Activated naive CD8-positive, alpha-beta T cell treated with anti-CD3 and anti-CD28 coated beads, Interleukin-2, amount 50 U/mL, for 24 hours (primary cell): ENCODE data around the gene SRC.

Experiments
- ATAC-seq: fragments of 150-1000 bp; cut with Tn5 transposase; one replicate; pipeline ENCODE4 v1.10.0; 2021
- DNase-seq: peaks from one replicate; pipeline ENCODE4 v3.0.0; 2021
- H3K27ac Mint-ChIP-seq: one replicate; pipeline ENCODE4 v1.8.0; 2021; ENCODE audit warnings: mild to moderate bottlenecking, mixed read lengths
- H3K27me3 Mint-ChIP-seq: one replicate; pipeline ENCODE4 v1.8.0; 2021; ENCODE audit warnings: mixed read lengths
- H3K36me3 Mint-ChIP-seq: one replicate; pipeline ENCODE4 v1.8.0; 2021; ENCODE audit warnings: low read depth, mixed read lengths
- H3K4me1 Mint-ChIP-seq: one replicate; pipeline ENCODE4 v1.8.0; 2021; ENCODE audit warnings: mixed read lengths
- H3K4me3 Mint-ChIP-seq: one replicate; pipeline ENCODE4 v1.8.0; 2021; ENCODE audit warnings: mild to moderate bottlenecking, moderate library complexity, mixed read lengths
- H3K9me3 Mint-ChIP-seq: one replicate; pipeline ENCODE4 v1.8.0; 2021; ENCODE audit warnings: mixed read lengths

SRC gene

DNA sequence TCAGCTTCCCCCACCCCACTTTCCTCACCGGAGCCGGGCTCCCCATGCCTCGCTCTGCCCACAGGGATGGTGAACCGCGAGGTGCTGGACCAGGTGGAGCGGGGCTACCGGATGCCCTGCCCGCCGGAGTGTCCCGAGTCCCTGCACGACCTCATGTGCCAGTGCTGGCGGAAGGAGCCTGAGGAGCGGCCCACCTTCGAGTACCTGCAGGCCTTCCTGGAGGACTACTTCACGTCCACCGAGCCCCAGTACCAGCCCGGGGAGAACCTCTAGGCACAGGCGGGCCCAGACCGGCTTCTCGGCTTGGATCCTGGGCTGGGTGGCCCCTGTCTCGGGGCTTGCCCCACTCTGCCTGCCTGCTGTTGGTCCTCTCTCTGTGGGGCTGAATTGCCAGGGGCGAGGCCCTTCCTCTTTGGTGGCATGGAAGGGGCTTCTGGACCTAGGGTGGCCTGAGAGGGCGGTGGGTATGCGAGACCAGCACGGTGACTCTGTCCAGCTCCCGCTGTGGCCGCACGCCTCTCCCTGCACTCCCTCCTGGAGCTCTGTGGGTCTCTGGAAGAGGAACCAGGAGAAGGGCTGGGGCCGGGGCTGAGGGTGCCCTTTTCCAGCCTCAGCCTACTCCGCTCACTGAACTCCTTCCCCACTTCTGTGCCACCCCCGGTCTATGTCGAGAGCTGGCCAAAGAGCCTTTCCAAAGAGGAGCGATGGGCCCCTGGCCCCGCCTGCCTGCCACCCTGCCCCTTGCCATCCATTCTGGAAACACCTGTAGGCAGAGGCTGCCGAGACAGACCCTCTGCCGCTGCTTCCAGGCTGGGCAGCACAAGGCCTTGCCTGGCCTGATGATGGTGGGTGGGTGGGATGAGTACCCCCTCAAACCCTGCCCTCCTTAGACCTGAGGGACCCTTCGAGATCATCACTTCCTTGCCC is 57.4 kb downstream of the SRC start:
- no peak for DNase-seq
- ATAC-seq, result no peak
- H3K9me3 Mint-ChIP-seq, result no peaks in the 10 kb centered on the region
- no peak overlapping the region for H3K4me3 Mint-ChIP-seq
- no peak overlapping the region for H3K27ac Mint-ChIP-seq
- no peaks in the 10 kb centered on the region for H3K36me3 Mint-ChIP-seq
- peaks cover 14% of the 10 kb centered on the region for H3K4me1 Mint-ChIP-seq
- H3K27me3 Mint-ChIP-seq, result peaks cover 12% of the 10 kb centered on the region

DNA sequence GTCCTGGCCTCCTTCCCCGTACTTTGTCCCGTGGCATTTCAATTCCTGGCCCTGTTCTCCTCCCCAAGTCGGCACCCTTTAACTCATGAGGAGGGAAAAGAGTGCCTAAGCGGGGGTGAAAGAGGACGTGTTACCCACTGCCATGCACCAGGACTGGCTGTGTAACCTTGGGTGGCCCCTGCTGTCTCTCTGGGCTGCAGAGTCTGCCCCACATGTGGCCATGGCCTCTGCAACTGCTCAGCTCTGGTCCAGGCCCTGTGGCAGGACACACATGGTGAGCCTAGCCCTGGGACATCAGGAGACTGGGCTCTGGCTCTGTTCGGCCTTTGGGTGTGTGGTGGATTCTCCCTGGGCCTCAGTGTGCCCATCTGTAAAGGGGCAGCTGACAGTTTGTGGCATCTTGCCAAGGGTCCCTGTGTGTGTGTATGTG is 58.5 kb downstream of the SRC start:
- Mint-ChIP-seq H3K9me3 (no peaks in the 10 kb centered on the region), H3K27me3 (peaks cover 22% of the 10 kb centered on the region), H3K4me3 (no peak overlapping the region), H3K27ac (no peak overlapping the region), H3K36me3 (no peaks in the 10 kb centered on the region), H3K4me1 (peaks cover 18% of the 10 kb centered on the region)
- no peak for DNase-seq
- no peak for ATAC-seq

GRCh38 chr20:37405351-37405897 is 59.5 kb downstream of the SRC start:
- Mint-ChIP-seq H3K36me3 (no peaks in the 10 kb centered on the region), H3K27ac (peak overlapping the region; percentile 49), H3K4me1 (peaks cover 19% of the 10 kb centered on the region), H3K9me3 (no peaks in the 10 kb centered on the region), H3K4me3 (no peak overlapping the region), H3K27me3 (peaks cover 23% of the 10 kb centered on the region)
- DNase-seq, result no peak
- ATAC-seq, result no peak

- Mint-ChIP-seq H3K27me3 (peaks cover 23% of the 10 kb centered on the region), H3K4me3 (peak overlapping the region; percentile 62), H3K36me3 (no peaks in the 10 kb centered on the region), H3K4me1 (peaks cover 19% of the 10 kb centered on the region), H3K9me3 (no peaks in the 10 kb centered on the region), H3K27ac (peak overlapping the region; percentile 60)
- DNase-seq (peak; percentile 57), ATAC-seq (peak; percentile 67)
These were observed 60.4 kb downstream of the SRC start for GRCh38 chr20:37406010-37406998.

- H3K27me3 Mint-ChIP-seq, result peaks cover 23% of the 10 kb centered on the region
- H3K9me3 Mint-ChIP-seq, result no peaks in the 10 kb centered on the region
- peak overlapping the region; percentile 50 for H3K4me3 Mint-ChIP-seq
- peak overlapping the region; percentile 60 for H3K27ac Mint-ChIP-seq
- ATAC-seq, result no peak
- peaks cover 19% of the 10 kb centered on the region for H3K4me1 Mint-ChIP-seq
- DNase-seq, result no peak
- no peaks in the 10 kb centered on the region for H3K36me3 Mint-ChIP-seq
These were observed 61.2 kb downstream of the SRC start for GRCh38 chr20:37407019-37407566.

- Mint-ChIP-seq H3K4me3 (peak overlapping the region; percentile 3), H3K4me1 (peaks cover 19% of the 10 kb centered on the region), H3K27me3 (peaks cover 23% of the 10 kb centered on the region), H3K9me3 (no peaks in the 10 kb centered on the region), H3K36me3 (no peaks in the 10 kb centered on the region), H3K27ac (no peak overlapping the region)
- DNase-seq (no peak), ATAC-seq (no peak)
These were observed 61.6 kb downstream of the SRC start for GRCh38 chr20:37407573-37408002.

- DNase-seq, result no peak
- Mint-ChIP-seq H3K27me3 (peaks cover 23% of the 10 kb centered on the region), H3K27ac (no peak overlapping the region), H3K4me3 (no peak overlapping the region), H3K4me1 (peaks cover 19% of the 10 kb centered on the region), H3K36me3 (no peaks in the 10 kb centered on the region), H3K9me3 (no peaks in the 10 kb centered on the region)
- ATAC-seq, result no peak
These were observed 62.6 kb downstream of the SRC start for GRCh38 chr20:37408302-37409193.

DNA sequence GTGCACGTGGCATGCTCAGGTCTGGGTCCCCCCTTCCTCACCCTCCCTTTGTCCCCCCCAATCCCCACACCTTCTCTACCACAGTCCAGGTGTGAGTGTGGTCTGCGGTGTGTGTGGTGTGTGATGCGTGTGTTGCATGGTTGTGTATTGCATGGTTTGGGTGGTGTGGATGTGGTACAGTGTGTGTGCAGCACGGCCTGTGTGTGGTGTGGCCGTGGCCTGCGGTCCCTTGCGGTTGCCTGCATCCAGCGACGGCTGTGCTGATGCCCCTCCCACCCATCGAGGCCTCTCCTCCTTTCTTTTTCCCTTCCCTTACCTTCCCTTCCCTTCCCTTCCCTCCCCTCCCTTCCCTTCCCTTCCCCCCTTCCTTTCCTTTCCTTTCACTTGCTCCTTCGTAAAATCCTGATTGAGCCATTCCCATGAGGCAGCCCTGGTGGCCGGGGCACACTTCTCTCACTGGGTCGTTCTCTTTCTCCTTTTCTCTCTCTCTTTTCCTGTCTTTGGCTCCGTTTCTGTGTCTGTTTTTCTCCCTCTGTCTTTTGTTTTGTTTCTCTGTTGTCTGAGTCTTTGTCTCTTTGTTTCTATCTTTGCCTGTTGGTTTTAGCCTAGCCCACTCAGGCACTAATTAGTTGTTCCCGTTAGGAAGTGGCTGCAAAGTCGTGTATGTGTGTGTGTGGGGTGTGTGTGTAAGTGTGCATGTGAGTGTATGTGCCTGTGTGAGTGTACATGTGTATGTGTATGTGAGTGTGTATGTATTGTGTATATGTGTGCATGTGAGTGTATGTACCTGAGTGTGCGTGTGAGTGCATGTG is 65.7 kb downstream of the SRC start:
- H3K4me1 Mint-ChIP-seq, result peaks cover 12% of the 10 kb centered on the region
- H3K27ac Mint-ChIP-seq, result no peak overlapping the region
- DNase-seq (peak; percentile 25), ATAC-seq (no peak)
- H3K9me3 Mint-ChIP-seq, result no peaks in the 10 kb centered on the region
- H3K27me3 Mint-ChIP-seq, result peaks cover 23% of the 10 kb centered on the region
- no peak overlapping the region for H3K4me3 Mint-ChIP-seq
- no peaks in the 10 kb centered on the region for H3K36me3 Mint-ChIP-seq

DNA sequence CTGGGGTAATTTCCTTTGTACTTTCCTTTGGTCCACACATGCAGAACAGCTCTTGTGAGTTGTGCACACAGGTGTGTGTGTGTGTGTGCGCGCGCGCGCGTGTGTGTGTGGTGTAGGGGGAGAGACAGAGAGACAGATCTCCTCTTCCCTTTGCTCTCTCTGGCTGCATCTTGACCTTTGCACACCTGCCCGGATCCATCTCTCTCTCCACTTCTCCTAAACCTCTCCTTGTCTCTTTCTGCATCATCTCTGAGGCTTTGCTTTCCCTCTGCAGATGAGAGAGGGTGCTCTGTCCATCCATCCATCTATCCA is 67.0 kb downstream of the SRC start:
- ATAC-seq, result no peak
- Mint-ChIP-seq H3K27ac (no peak overlapping the region), H3K27me3 (peaks cover 14% of the 10 kb centered on the region), H3K4me3 (no peak overlapping the region), H3K4me1 (peaks cover 4% of the 10 kb centered on the region), H3K36me3 (no peaks in the 10 kb centered on the region), H3K9me3 (no peaks in the 10 kb centered on the region)
- no peak for DNase-seq

DNA sequence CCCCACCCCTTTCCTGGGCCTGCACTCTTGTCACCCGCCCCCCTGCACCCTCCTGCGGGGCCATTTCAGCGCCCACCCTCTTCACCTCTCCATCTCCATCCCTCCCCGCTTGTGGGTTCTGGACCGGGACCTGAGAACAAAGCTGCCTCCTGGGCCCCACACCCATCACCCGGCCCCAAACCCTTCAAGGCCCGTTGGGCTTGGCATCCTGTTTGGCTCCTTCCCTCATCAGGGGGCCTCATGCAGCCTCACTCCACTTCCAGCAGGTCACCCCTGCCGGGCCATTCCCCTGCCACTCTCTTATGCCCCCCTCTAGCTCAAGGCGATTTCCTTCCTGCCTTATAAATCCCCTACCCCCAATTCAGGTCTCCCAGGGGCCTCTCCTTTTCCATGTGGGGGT is 67.4 kb downstream of the SRC start:
- peaks cover 11% of the 10 kb centered on the region for H3K27me3 Mint-ChIP-seq
- DNase-seq, result no peak
- no peaks in the 10 kb centered on the region for H3K36me3 Mint-ChIP-seq
- H3K4me3 Mint-ChIP-seq, result no peak overlapping the region
- no peak overlapping the region for H3K27ac Mint-ChIP-seq
- ATAC-seq, result no peak
- peaks cover 4% of the 10 kb centered on the region for H3K4me1 Mint-ChIP-seq
- no peaks in the 10 kb centered on the region for H3K9me3 Mint-ChIP-seq

DNA sequence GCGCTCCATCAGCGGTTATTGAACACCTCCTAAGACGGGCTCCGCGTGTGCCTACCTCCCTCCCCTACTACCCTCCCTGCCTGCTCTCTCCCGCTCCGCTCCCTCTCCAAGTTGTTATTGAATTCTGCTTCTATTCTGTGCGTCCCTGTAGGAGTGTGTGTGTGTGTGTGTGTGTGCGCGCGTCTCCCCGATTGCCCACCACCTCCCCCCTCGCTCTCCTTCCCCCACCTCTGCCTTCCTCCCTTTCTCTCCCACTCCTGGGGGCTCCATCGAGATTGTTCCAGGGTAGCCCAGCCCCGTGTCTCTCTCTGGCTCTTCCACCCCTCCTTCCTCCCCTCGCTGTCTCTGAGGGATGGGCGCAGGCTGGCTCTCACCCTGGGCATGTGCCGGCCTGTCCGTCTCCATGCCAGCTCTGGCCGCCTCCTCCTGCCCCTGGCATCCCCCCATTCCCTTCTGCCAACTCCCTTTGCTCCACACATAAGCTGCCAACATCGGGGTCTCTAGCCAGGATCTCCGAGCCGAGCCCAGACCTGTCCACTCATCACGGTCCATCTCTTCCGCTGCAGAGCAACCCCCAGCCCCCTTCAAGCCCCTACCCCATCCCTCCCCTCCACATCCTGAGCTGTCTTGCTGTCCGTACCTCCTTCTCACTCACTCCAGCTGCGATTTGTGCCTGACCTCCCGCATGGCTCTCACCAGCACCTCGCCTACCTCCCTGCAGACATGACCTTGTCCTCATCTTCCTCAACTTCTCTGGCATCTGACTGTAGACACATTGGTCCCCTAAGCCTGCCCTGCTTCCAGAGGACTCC is 68.5 kb downstream of the SRC start:
- Mint-ChIP-seq H3K27me3 (peaks cover under 1% of the 10 kb centered on the region), H3K36me3 (no peaks in the 10 kb centered on the region), H3K27ac (no peak overlapping the region), H3K4me3 (no peak overlapping the region), H3K4me1 (peaks cover under 1% of the 10 kb centered on the region), H3K9me3 (no peaks in the 10 kb centered on the region)
- no peak for DNase-seq
- ATAC-seq, result no peak
